Activated CD4-positive, alpha-beta T cell treated with anti-CD3 and anti-CD28 coated beads, Interleukin-2, Interleukin-6, amounts not matched to agents 100 ng/mL and 50 ng/mL, durations not matched to agents 16 hours and 8 hours (primary cell): ENCODE results near the gene NDUFS6.
"Not testable (repeated sequence)": the region's sequence is repeated elsewhere in the genome, so short reads cannot be mapped to it uniquely, and the experiment has no call there.

Experiments
- DNase-seq: peaks from one replicate; pipeline ENCODE4 v3.0.0-alpha.2; 2020

Gene NDUFS6

GRCh38 chr5:1799602-1800471 lies 1.4 kb upstream of the NDUFS6 start, which contains the start of gene MRPL36:
TSS of gene MRPL36 (minus strand) at chr5:1799837. CDS start at chr5:1798935, 902 bp downstream.
- peak; percentile 94 for DNase-seq

DNA sequence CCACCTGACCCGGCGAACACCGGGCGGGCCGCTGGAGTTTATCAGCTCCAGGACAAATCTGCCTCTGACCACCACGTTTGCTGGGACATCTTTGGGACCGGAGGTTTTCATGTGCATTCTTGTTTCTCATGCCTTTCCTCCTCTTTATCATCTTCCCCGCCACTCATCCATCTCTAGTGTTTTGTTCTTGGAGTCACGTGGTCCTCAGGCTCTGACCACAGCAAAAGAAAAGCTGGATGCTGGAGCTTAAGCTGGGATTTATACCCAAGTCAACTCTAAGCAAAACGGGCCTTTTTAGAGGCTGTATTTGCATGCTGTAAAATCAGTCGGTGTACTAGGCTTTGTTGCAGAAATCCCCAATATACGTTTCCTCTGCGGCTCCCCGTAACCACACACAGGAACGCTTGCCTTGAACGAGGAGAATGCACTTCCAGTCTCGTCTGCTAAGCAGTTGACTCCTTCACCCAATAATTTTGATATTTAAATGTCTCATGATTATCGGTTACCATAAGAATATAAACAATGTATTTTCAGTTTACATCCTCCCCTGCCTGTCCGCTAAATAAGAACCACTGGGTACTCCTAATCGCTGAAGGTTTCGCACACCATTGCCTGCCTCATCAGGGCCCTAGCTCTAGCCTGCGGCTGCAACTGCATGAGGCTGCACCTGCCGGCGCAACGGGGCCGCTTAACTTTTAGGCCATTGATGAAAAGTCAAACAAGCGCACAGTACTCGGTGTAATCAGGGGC lies 560 bp upstream of the NDUFS6 start:
- peak; percentile 55 for DNase-seq

- DNase-seq, result peak; percentile 24
These were observed 724 bp downstream of the NDUFS6 start for GRCh38 chr5:1801967-1802295.

DNA sequence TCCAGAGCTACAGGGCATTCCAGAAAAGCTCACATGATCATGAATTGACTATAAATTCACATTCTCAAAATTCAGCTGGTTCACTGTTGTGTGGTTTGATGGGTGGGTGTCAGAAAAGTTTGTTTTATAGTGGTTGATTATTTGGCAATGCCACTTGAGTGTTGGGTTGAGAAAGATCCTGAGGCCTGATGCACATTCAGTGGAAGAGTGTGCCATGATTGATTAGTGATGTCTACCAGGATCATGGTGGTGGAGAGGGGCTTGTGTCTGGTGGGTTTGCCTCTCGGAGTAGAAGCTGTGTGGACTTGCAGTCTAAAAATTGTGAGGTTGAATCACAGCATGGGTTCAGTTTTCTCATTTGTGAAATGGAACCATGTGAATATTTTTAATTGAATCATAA lies 2.0 kb downstream of the NDUFS6 start:
- DNase-seq, result no peak

DNA sequence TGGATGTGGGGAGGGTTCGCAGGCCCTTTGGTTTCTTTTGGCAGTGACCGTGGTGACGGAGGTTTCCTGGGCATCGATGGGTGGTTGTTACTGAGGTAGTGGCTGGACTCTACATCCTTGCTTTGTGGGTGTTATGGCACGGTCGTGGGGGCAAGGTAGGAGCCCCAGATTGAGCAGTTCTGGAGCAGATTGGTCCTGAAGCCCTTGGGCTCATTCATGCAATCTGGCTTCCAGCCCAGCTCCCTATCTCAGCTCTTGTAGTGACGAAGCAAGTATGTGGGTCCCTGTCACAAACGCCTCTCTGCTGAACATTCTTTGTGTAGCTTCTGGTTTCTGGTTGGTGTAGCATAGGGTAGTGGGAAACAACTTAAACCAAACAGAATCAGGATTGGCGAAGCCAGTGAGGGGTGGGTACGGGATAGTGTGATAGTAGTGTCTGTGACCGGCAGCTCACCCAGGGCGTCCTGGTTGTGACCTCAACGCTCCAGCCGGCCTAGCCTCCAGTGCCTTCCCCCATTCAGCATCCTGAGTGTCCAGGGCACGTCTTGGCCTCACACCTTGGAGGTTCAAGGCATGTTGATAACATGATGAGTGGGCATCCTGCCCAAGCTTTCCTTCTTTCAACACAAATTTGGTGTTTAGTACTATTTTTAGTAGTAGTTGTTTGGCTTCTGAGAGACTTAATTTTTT lies 2.9 kb downstream of the NDUFS6 start:
- DNase-seq, result no peak

GRCh38 chr5:1805326-1805725 lies 4.1 kb downstream of the NDUFS6 start:
- no peak for DNase-seq

DNA sequence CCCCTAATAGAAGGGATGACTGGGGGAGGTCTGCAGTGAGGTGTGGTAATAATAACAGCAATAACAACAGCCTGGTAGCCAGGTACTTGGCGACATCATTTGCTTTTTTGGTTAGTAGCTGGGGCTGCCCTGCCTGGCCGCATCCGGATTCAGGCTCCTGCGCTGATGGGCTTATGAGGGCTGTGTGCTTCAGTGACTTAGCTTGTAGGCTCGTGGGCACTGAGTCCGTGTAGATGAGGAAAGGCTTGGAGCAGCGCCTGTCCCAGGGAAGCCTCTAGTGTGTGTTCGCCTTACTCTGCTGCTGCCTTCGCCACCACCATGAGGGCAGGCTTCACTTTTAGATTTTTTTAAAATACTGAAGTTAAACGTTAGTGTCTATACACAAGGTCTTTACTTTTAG lies 4.5 kb downstream of the NDUFS6 start:
- DNase-seq, result no peak

DNA sequence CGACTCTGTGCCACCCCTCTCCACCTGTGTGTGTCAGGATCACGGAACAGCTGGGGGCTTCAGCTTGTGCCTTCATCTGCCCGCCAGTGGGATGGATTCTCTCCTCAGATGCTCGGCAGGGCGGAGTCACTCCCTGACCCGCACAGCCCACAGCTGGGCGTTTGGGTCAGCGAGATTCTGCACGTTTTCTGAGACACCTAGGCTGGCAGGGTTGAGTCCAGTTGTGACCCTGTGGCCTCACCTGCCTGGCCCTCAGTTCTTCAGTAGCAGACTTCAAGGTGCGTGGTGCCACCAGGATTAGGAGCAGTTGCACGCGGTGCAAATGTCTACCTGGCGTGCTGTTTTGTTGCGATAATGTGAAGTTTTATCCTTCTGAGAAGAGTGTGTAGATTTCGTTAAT lies 5.0 kb downstream of the NDUFS6 start:
- no peak for DNase-seq

- DNase-seq, result no peak
These were observed 5.8 kb downstream of the NDUFS6 start for GRCh38 chr5:1806974-1807373.

DNA sequence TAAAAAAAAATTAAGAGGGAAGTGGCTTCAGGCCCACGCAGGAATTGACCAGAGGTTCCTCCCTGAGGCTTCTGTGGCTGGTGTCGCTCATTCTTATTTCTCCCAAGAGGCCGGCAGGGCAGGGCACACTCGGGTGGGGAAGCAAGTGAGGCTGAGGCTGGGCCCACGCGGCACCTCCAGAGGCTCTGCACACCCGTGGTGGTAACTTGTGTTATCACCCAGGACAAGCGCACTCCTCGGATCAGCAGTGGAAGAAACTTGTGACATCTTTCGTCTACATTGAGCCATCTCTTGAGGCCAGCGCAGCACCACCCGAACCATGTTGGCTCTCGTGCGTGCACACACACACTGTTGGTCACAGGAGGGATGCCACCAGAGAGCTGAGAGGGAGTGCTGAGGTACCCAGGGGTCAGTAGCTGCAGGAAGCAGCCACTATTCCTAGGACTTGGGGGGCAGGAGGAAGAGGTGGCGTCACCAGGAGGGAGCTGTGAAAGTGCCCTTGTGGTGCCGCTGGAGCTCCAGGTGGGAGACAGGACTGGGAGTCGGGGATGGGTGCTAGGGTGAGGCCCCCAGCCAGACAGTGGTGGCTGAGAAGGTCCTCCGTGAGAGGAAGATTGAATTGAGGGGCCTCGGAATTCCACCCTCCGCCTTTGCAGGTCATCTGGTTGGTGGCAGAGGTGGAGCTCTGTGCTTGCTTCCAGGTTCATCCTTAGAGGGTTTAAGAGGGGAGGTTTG lies 6.4 kb downstream of the NDUFS6 start:
- no peak for DNase-seq

GRCh38 chr5:1808439-1808838 lies 7.2 kb downstream of the NDUFS6 start:
- no peak for DNase-seq

- no peak for DNase-seq
These were observed 8.3 kb downstream of the NDUFS6 start for GRCh38 chr5:1809416-1810035.

DNA sequence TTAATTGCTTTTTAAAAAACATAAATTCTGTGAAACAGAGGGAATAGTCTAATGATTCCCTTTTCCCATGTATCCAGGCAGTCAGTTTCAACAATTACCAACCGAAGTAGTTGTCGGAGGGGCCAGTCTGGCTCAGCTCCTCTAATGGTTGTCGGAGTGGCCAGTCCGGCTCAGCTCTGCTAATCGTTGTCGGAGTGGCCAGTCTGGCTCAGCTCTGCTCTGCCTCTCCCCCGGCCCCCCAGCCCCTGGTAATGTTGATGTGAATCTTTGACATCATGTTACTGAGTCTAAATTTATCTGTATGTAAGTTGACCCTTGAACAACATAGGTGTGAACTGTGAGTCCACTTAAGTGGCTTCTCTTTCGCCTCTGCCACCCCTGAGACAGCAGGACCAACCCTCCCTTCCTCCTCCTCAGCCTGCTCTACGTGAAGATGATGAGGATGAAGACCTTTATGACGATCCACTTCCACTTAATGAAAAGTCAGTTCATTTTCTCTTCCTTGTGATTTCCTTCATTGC lies 9.4 kb downstream of the NDUFS6 start:
- no peak for DNase-seq

DNA sequence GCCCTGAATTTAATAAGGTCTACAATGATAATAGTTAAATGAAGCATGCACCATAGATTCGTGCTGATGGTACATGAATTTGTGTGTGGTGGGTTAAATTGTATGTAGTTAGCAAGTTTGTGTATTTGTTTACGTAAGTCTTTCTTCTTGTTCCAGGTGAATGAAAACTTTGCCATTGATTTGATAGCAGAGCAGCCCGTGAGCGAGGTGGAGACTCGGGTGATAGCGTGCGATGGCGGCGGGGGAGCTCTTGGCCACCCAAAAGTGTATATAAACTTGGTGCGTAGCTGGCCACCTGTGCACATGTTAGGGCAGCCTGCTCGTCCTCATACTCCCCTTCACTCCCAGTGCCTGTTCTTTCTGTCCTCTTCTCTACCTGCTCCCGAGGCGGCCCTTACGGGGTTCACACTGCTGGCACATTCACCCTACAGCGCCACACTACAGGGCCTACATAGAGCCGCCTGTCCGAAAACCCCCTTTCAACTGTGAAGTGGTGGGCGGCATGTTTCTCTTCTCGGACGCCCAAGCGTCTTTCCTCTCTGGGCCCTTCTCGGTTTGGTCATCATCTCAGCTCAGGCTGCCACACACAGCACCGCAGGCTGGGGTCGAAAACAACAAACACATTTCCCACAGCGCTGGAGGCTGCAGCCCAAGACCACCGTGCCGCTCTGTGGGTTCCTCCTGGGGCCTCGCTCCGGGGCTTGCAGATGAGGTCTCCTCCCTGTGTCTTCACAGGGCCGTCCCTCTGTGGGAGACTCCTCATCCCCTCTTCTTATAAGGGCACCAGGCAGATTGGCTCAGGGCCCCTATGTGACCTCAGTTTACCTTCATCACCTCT lies 13.2 kb downstream of the NDUFS6 start:
- DNase-seq, result no peak

DNA sequence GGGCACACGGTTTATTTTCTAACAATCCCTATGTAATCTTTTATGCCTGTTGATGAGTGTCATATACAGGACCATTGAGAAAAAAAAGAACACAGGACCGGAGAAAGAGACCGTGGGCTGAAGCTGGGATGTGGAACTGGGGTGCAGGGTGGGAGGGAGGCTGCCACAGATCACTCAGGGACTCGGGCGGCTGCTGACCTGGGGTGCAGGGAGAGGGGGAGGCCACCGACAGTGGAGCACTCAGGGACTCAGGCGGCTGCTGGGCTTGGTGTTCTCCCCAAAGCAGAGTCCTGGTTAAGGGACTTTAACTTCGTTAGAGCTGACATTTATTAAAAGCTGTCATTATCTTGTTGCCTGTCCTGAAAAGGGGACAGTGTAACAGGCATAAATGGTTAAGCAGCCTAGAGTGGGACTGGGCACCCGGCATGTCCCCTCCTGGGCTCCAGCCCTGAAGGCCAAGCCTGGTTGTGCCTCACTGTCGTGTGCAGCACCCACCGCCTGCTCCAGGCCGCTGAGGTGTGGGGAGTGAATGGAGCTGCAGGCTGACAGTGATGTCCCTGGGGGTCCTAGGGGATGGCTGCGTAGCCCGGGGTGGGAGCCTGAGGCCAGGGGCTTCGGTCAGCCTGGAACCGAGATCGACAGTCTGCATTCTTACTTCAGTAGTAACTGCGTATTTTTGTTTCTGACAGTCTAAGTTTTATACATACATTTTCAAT lies 14.0 kb downstream of the NDUFS6 start:
- no peak for DNase-seq

DNA sequence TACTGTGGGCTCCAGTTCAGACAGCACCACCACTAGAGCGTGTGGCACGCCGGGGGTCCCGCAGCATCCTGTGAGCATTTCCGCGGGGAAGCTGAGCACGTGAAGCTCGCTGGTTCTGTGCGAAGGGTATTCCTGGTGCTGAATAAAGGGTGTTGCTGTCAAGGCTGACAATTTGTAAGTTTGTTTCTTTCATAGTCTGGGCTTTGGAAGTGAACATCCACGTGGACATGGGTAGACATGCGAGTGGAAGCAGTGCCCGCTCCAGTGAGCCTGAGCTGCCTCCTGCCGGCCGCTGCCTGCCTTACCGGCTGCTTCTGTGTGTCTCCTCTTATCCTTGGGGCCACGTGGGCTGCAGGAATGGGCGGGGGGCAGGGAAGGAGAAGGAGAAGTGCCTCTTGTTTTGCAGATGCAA lies 14.7 kb downstream of the NDUFS6 start:
- no peak for DNase-seq

DNA sequence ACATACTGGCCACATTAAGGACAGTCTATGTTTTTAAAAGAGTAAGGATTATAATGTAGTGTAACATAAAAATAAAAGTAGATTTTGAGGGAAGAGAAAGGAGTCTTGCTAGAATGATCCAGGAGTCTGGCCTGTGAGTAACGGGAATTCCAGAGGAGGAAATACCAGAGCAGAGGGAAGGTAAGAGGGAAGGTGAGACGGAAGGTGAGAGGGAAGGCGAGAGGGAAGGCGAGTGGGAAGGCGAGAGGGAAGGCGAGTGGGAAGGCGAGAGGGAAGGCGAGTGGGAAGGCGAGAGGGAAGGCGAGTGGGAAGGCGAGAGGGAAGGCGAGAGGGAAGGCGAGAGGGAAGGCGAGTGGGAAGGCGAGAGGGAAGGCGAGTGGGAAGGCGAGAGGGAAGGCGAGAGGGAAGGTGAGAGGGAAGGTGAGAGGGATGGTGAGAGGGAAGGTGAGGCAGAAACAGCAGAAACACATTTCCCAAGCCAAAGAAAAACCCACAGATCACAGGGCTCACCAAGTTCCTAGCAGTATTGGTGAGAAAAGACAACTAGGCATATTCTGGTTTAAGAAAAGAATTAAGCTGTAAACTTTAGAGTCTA lies 15.4 kb downstream of the NDUFS6 start:
- not testable (repeated sequence) for DNase-seq

GRCh38 chr5:1817261-1818043 lies 16.2 kb downstream of the NDUFS6 start:
- no peak for DNase-seq

DNA sequence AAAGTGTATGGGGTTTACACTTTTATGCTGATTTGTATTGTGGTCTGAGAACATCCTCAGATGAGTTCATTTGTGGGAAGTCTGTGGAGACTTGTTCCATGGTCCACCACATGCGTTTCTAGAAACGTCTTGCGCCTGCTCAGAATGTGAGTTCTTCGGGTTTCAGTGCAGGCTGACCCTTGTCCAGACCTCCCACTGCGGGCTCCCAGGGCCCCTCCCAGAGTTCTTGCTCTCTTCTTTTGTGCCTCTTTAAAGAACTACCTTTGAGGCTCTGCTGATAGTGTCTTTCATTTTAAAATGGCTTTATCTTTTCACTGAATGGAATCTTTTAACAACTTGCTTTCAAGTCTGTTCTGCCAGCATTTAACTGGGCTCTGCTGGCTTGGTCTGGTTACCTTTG lies 17.6 kb downstream of the NDUFS6 start:
- DNase-seq, result no peak
